Measurements from ENCODE around the gene PIK3CA.
A peak's percentile ranks its signal among the peaks of the same experiment; 100 is the strongest.

Gene PIK3CA

DNA sequence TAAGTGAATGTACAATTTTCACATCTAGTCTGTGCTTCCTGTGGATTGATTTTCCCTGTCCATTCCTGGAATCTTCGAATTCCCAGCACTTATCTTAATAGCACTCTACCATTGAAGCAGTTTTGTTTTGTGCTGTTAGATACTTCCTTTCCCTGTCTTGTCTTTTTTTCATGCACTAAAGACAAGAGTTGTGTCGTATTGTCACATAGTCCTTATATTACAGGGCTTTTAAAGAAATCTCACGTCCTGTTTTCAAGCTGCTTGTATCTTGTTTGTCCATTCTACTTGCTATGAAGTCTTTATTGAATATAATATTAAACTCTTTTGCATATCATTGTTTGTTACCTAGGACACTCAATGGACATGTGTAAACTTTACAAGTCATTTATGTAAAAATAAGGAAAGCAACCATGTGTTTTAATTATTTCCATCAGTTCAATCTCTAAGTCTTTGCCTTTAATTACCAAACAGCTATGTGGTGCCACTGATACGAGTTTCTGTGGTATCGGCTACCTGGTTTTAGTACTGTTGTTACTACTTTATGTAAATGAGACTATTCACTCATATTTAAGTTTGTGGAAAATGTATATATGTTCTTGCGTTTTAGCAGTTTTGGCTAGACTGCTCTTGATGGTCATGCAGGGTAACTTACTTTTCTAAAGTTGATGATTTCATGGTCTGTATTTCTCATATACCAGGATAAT lies 10.3 kb downstream of the PIK3CA start:
- DNase-seq: no peak

DNA sequence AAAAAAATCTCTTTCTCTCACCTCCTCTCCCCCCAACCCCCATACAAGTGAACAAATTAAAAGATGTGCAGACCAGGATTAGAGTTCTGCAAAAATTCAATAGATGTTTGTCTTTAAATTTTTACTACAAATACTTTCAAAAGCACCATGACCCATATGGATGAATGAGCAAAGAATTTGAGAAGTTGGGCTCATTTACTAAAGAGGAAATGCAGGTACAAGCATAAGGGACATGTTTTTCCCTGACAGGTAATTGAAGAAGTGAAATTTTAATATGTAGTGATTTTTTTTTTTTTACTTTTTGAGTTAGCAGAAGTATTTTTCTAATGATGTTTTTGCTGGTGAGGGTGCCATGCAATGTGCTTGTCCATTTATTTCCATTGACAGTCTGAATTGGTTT lies 15.3 kb downstream of the PIK3CA start:
- DNase-seq: no peak

DNA sequence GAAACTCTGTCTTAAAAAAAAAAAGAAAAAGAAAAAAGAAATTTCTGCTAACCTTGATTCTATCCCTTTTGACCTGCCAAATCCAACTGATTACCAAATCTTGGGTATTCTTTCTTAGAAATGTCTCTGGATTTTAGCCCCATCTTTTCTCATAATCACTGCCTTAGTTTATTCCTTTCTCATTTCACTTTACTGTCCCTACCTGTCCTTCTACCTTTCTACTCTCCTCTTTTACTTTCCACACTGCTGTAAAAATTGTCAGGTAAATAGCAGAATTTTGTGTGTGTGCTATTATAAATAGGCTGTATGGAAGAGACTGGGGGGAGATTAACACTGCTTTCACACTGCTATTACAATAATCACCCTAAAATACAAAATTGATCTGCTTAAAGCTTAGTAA lies 16.7 kb downstream of the PIK3CA start:
- no peak for DNase-seq

DNA sequence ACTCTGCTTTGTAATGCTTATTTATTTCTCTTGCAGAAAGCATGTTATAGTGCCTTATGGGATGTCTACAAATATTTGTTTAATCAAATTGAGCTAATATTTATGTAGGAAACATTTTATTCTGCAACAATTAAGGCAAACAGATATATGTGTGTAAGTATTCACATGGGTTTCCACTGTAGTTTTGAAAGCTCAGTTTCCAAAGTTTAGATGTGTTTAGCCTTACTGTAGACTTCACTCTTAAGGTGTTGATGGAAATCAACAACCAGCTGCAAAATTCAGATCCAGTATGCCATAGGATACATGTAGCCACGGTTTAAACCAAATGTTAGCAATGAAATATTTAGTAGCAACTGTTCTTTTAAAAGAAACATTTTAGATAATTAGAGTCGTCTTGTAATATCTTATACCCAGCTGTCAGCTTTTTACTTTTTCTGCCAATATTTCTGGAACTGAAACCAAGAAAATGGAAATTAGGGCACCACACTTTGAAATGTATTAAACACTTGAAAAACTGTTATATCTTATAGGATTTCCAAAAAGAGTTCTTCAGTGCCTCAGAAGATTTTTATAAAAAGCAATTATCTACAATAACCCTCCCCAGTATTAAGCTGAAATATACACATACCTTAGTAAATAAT lies 18.5 kb downstream of the PIK3CA start:
- no peak for DNase-seq

DNA sequence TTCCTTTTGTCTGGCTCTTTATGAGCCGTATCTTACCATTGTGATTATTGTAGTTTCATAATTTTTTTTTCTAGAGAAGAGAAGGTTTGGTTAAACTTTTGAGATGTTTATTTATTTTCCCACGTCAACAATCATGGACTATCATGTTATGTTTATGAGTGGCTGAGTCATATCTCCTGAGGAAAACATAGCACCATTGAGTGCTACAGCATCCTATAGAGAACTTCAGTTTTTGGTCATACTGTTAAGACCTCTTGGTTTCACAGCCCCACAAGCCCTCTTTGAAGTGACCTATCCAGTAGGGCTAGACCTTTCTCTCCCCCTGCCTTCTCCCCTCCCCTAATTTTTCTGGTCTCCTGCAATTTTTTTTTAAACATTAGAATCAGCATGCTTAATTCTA lies 20.8 kb downstream of the PIK3CA start:
- no peak for DNase-seq

DNA sequence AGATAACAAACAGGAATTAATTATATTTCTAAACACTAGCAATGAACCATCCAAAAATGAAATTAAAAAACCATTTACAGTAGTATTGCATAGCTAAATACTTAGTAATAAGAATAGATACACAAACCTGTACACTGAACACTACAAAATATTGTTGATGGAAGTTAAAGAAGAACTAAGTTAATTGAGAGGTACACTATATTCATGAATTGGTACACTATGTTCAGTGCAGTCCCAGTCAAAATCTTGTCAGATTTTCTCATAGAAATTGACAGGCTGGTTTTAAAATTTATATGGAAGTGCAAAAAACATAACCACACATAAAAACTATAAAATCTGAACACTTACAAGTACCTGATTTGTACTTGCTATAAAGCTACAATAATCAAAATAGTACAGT lies 24.4 kb downstream of the PIK3CA start:
- DNase-seq: no peak

DNA sequence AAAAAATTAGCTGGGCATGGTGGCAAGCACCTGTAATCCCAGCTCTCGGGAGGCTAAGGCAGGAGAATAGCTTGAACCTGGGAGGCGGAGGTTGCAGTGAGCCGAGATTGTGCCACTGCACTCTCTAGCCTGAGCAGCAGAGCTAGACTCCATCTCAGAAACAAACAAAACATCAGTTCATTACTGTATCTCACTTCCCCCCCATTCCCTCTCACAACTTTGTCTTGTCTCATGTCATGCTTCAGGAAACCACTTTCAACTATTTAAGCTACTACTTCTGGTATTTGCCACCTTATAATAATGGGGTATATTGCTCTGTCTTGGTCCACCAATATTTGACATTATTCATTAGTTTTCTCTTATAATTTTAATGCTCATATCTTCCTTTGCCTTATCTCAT lies 26.2 kb downstream of the PIK3CA start:
- no peak for DNase-seq

DNA sequence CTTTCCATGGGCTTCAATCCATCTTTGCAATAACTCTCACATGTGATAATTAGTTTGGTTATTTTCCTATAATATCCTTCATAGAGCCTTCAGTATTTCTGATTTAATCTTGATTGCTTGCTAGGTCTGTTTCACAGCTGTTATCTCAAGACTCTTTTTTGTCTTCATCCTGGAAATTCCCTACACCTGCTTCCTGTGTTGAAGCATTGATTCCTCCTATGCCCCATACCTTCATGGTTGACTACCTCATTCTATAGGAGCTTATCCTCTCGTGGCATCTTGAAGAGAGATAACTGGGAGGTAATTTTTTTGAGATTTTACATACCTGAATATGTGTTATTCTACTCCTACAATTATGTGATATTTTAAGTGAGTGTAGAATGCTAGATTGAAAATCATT lies 26.7 kb downstream of the PIK3CA start:
- DNase-seq: no peak

DNA sequence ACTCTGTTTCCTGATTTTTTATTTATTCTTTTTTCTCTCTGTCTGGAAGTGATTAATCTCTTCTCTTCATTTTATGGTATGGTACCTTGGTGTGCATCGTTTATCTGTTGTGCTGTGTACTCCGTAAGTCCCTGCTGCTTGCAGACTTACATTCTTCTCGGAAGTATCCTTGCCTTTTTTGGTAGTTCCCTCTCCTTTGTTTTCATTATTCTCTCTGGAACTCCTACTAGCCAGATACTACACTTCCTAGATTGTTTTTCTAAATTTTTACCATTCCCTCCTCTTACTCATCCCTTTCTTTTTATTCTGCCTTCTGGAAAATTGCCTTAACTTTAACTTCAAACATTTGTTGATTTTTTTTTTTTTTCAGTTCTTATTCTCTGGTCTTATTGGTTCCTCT lies 27.2 kb downstream of the PIK3CA start:
- no peak for DNase-seq

DNA sequence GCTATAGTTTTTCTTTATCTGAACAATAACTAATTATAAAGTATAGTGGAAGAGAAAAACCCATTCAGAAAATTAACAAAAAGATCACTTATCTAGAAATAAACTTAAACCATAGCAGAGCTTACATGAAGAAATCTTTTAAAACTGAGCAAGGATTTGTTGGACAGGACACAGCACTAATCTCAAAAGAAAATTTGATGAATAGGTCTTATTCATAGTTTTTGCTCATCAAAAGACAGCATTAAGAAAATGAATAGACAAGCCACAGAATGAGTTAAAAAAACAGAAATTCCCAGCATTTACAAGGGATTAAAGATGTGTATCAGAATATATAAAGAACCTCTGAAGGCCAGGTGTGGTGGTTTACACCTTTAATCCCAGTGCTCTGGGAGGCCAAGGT lies 29.5 kb downstream of the PIK3CA start:
- no peak for DNase-seq

DNA sequence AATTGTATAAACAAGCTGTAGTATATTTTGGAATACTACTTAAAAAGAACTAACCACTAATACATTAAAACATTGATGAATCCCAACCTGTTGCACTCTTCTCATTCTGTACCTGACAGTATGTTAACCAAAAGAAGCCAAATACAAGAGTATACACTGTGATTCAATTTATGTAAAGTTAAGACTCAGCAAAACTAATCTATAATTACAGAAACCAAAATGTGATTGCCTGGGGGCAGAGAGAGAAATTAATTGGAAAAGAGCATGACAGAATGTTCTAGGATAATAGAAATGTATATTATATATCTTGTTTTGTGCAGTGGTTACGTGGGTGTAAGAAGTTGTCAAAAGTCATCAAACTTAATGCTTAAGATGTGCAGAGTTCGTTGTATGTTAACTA lies 31.1 kb downstream of the PIK3CA start:
- DNase-seq: no peak

DNA sequence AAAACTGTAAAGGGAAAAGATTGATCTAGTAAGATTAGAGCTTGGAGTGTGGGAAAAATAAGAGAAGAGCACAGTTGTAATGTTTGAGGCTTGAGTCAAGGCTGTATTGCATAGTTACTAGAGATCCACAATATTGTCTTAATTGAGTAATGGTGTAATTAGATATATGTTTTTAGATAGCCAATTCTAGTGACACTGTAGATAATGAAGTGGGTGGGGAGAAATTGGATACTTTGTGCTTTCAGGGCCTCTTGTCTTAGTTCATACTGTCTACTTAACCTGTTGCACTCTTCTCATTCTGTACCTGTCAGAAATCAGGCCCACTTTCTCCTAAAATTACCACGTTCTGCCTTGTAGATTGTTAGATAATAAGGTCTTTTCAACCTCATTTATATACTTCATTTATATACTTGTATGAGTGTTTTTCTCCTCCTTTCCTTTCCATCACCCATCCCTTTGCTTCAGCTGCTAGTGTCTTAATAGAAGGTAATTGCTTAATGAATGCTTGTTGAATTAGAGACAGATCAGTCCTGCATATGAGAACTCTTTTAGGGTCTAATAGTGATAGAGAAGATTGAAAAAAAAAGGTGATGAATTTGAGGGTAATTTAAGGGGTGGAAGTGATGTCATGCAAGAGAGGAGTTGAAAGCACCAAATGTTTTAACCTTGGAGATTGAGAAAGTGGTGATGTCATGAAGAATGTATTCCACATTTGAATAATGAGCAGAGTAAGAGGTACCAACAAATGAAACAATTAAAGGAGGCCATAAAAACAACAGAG lies 32.0 kb downstream of the PIK3CA start:
- DNase-seq: peak in 1 of 2 donors; percentile 31

DNA sequence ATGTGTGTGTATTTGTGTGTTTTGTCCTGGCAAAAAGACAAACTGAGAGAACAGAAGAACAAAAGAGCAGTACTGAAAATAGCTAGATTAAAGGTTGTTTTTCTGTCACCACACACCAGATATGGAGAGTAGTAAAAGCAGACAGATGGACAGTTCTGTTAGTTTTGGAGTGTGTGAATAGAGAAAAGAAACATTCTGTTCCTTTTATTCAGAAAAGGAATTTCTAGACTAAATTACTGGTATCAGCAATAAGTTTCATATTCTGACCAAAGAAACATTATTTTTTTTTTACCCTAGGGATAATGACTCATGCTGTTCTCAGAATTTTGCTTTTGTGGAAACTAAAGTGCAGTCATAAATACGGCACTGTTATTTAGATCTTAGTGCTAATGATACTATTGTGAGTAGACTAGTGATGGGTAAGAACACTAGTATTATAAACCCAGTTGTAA lies 32.9 kb downstream of the PIK3CA start:
- DNase-seq: peak; percentile 16 to 48

DNA sequence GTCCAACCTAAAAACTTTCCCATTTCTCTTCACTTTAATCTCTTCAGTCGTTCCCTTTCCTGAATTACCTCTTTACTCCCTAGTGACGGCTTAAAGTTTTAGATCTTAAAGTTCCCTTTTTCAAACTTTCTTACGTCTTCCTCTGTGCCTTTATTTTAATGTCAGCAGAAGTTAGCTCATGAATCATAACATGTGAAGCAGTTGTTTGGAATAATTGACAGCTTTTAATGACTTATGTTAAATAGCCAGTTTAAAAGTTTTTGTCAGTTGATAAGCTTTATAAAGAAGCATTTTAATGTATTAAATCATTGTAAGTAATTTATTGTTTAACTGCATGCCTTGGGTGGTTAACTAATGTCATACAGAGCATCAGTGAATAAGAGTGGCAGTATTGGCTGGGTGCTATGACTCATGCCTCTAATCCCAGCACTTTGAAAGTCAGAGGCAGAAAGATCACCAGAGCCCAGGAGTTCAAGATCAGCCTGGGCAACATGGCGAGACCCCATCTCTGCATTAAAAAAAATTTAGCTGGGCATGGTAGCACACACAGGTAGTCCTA lies 33.9 kb downstream of the PIK3CA start:
- peak; percentile 24 to 39 for DNase-seq

DNA sequence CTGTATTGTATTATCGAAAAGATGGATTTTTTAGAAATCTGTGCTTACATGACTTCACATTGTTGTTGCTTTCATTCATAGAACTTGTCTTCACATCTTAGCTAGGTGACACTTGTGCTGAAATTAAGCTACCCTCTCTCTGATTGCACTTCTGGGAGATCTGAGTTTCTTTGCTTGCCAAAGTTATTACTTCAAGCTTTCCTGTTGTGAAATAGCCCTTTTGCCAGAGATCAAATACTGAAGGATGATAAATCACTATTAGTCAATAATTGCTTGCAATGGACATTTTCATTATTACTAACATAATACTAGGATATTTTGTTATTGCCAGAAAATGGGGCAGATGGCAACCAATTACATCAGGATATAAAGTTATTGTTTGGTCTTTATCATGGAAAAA lies 34.7 kb downstream of the PIK3CA start:
- DNase-seq: peak; percentile 15 to 45

DNA sequence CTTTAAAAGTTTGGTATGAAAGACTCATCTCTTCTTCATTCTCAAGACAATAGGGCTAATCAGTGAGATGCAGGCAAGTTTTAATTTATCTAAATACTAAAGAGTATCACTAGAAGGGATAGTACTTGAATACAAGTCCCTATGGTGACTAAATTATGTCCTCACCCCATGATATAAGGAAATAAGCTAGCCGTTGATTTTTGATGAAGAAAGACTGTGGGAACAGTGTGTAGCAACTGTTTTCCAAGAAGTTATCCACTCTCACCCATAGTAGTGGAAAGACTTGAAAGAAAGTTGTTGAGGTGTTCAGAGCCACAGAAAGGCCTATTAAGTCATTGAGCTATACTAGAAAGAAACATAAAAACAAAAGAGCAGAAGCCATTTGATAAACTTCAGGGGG lies 36.7 kb downstream of the PIK3CA start:
- peak; percentile 43 to 57 for DNase-seq

DNA sequence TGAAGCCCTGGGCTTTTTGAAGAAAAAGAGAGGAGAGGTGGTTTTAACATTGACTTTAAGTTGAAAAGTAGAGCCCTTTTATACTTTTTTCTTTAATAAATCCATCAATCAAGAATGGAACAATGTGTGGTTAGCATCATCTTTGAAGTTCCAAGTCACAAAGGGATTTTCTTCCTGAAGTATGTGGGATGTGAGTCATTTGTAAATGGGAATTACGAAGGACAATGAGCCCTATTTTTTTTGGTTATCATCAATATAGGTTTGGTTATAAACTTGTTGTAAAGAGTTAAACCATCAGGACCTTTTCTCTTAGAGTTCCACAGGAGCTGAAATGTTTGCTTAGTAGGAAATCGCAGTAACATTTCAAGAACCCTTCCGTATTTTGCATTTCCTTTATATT lies 38.3 kb downstream of the PIK3CA start:
- DNase-seq: no peak

DNA sequence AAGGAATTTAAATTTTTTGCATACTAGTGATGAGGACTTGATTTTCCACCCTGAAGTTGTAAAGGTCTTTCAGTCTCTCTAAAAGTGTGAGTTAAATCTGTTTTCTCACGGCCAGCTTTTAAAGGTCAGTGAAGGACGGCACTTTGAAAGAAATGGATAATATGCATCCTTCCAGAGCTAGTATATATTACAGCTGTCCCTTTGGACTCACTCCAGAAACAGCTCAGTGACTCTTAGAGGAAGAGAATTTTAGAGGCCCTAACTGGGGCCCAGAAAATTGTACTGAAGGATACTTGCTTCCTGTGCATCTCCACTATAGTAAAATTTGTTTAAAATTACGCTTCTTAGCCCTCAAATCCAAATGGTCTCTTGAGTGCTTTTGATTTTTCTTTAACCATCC lies 41.6 kb downstream of the PIK3CA start:
- no peak for DNase-seq

DNA sequence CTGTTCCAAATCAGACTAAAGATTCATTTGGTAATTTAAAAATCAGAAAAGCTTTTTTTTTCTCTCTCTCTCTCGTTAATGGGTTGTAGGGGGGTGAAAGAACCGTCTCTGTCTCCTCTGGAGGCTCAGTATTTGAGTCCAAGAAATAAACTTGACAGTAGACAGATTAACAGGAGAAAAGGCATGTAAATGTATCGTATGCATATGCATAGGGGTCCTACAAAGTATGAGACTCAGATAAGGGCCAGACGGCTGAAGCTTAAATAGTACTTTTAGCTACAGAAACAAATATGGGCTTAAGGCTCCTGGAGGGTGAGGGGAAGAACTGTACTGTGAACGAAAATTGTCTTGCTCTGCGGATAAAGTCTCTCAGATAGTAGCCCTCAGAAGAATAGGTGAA lies 42.4 kb downstream of the PIK3CA start:
- DNase-seq: no peak

DNA sequence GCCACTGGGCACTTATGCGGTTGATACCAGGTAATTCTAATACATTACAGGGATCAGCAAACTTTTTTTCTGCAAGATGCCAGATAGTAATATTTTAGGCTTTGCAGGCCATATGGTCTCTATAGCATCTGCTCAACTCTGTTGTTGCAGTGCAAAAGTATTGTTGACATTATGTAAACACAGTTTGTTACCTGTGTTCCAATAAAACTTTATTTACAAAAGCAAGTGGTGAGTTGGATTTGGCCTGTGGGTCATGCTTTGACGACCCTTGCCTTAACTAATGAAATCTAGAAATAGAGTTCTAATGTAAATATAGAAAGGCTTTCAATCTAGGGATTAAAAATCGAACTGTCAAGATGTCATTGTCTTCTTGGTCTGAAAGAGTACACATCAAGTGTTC lies 44.4 kb downstream of the PIK3CA start:
- no peak for DNase-seq

DNA sequence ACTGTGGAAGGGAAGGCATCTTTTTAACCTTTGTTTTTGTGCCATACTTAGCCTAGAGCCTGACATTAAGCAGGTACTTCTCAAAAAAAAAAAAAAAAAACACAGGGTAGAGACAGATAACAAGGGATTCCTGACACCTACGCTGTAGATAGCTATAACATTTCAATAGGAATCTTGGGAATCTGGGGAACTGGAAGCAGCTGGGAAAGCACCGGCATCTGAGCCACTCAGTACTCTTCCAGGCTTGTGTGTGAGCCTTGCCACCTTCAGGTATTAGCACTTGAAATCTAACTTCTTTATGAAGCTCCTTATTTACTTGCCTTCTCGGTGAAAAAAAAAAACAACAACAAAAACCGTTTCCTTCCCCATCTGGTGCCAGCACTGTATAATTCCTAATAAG lies 46.8 kb downstream of the PIK3CA start:
- no peak for DNase-seq

DNA sequence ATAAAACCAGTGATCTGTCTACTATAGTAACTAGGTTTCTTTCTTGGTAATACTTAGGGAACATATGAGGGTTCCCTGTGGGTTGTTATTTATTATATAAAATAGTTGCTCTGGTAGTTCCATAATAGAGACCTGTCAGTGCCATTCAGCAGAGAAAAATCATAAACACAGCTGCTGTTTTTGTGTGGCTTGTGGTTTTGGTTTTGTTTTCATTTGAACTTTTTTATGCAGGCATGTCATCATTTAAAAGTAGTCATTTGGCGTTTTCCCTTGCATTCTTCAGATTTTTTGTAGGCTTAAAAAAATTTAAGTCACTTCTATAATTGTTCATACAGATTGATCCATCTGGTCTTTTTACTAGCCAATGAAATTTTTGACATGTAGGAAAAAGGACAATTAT lies 47.9 kb downstream of the PIK3CA start:
- DNase-seq: no peak

DNA sequence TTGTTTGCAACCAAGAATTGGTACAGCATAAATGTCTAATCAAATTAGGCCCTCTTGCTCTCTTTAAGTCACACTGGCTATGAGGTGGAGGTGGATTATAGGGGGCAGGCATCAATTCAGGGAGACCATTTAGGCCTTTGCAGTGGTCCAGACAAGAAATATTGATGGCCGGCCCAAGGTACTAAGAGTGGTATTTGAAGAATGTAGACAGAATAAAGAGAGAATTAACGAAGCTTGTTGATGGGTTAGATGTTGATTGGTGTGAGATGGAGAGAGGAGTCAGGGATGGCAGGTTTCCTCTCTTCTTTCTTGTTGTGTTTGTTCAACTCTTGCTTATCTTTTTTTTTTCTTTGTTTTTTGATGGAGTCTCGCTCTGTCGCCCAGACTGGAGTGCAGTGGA lies 48.5 kb downstream of the PIK3CA start:
- DNase-seq: no peak

DNA sequence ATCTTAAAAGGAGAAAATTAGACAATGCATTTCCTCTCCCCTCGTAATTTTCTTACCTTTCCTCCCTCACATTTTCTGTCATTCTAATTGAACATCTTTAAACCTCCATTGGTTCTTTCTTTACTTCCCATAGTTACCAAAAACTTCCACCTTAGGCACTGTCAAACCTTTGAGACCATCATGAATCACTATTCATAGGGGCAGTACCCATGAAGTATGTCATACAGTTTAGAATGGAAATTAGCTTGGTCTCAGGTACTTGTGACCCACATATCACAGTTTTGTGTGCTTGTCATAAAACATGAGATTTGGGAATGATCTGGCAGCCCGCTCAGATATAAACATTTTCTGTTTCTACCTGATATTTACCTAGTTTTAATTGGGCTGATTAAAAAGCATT lies 52.6 kb downstream of the PIK3CA start:
- no peak for DNase-seq
